ENCODE results near the gene CDK2AP2.

- TF ChIP-seq EP300 (IDR thresholded peaks at IDR 0.05) (no peak), CTCF (IDR thresholded peaks at IDR 0.05) (no peak), POLR2A (IDR thresholded peaks at IDR 0.05) (no peak)
Measured at GRCh38 chr11:67548555-67549110, 40.7 kb upstream of the CDK2AP2 start.

All from suprapubic skin (tissue), 3 donors.